Psoas muscle (tissue), 8 donors: ENCODE data around the gene EDEM3. TPM values are rescaled to one million over a fixed set of nuclear protein-coding genes. Genes with fewer than 3 reads are reported as not detected.
A peak's percentile ranks its signal among the peaks of the same experiment; 100 is the strongest.
"Not testable (repeated sequence)": the region's sequence is repeated elsewhere in the genome, so short reads cannot be mapped to it uniquely, and the experiment has no call there.

ENCODE experiments used
- ATAC-seq, 4 donors: fragments of 200-7000 bp; cut with Tn5 transposase; one replicate each; pipeline ENCODE4 v1.9.1; 2020; ENCODE audit warnings: moderate library complexity in 3 of 4, mild to moderate bottlenecking in 2 of 4
- DNase-seq, 2 donors: peaks; one replicate each; pipeline ENCODE4 v3.0.0-alpha.2; 2020
- H3K27ac ChIP-seq: fragments of 200-600 bp; one replicate; pipeline ENCODE4 v1.8.0; 2022
- H3K27me3 ChIP-seq, 3 donors: fragments of 200-600 bp in 1 of 3; one replicate each; pipeline versions ENCODE4 v1.6.1 to v1.8.0; 2013 to 2022; ENCODE audit warnings: low read length in 2 of 3, mild to moderate bottlenecking in 2 of 3, moderate library complexity in 1 of 3; ENCODE audit not compliant: insufficient read depth in 3 of 3
- H3K36me3 ChIP-seq, 2 donors: fragments of 200-600 bp in 1 of 2; one replicate each; pipeline versions ENCODE4 v1.6.1 to v1.8.0; 2013 to 2022; ENCODE audit warnings: low read depth in 1 of 2, mild to moderate bottlenecking in 1 of 2, moderate library complexity in 1 of 2; ENCODE audit not compliant: insufficient read depth in 1 of 2
- H3K4me1 ChIP-seq: fragments of 200-600 bp; one replicate; pipeline ENCODE4 v1.8.0; 2022
- H3K4me3 ChIP-seq: fragments of 200-600 bp; one replicate; pipeline ENCODE4 v1.8.0; 2022; ENCODE audit warnings: mild to moderate bottlenecking
- H3K9me3 ChIP-seq: fragments of 200-600 bp; one replicate; pipeline ENCODE4 v1.8.0; 2022
- WGBS, 3 donors: extraction: QIAGEN DNeasy Blood & Tissue Kit; methylation state at CpG; one replicate each; pipeline versions ENCODE4 v1.1.6 to v1.1.7; 2013; 5-methylcytosine and 5-hydroxymethylcytosine counted together
- intact Hi-C, 2 donors: fragments of 100-400 bp; cut with DNase I; formaldehyde crosslinking; loops; one replicate each; pipeline versions ENCODE4 v1.11.0 to v1.14.2; 2022
- polyA plus RNA-seq, 3 donors: library from polyadenylated mRNA; stranded (reverse); fragments of 200-250 nt; gene quantifications; one replicate each; pipeline ENCODE4 v1.2.3, GENCODE V29; 2013
- total RNA-seq, 4 donors: library from RNA; stranded (reverse); fragmentation: NEBNext Ultra II Directional in 2 of 4; extraction: Animal tissue kit (Norgen Biotek cat#: 25700) in 2 of 4; gene quantifications; one replicate each; pipeline versions ENCODE4 v1.2.1 to v1.2.4, GENCODE V29; 2021 to 2023
- TF ChIP-seq, protein P1 (sequence below): fragments of 200-600 bp; IDR thresholded peaks from one replicate; pipeline ENCODE4 v1.8.0; 2022; ENCODE audit warnings: antibody characterized with exemption
- donor health status: healthy with polysubstance abuse.
- donor health status: DM: no; HTN: no; CAD: no; lungs with moderate emphysema.
- donor health status: Bipolar disorder and iron deficiency.
- donor health status: healthy.
- donor health status: DM: yes; HTN: yes; CAD: no.
- donor health status: DM: no; HTN: no; CAD: no.
- donor health status: DM: no; HTN: no; CAD: no.
- donor health status: DM: yes; HTN: yes; CAD: no.

EDEM3 gene
- total and polyA plus RNA-seq, 7 donors, result 13.0 to 36.4 (median 24.6) TPM

DNA sequence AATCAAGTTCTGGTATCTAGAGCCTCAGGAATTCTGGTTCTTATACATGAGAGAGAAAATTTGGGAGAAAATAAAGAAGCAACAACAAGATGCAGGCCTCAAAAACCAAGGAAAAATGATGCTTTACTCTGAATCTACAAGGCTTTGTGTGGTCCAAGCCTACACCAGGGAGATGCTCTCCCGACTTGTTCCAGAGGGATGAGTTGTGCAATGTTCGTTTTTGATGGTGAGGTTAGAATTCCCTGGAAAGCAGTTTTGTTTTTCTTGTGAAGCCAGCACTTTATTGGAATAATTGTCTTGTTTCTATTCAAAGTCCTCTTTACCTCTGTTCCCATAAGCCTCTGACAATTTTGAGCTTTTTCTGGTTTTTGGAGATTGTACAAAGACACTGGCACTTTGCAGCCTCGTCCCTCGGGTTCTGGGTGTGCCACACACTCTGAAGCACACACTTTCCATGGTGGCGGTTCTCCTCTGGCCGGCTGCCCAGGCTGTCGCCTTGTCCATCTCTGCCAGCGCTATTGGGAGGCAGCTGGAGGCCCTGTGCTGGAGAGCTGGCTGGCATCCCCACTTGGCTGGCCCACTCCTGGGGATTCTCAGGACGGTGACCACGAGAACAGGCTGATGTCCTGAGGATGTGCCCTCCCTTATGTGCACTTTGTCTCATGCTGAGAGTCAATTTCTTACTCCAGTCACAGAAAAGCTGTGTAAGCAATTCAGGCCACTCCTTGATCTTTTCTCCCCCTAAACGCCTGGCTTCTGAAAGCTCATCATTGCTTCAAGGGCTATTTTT, 70.2 kb downstream of the EDEM3 start:
- H3K36me3 ChIP-seq, result peaks cover 0 to 1% of the 10 kb centered on the region in 2 donors
- no peaks in the 10 kb centered on the region for H3K27me3 ChIP-seq
- no peak overlapping the region for H3K27ac ChIP-seq
- 17 to 27% (median 24%) methylated on average over 11 of the region's 11 CpGs for WGBS, 3 donors
- DNase-seq, result peak; percentile 34 to 65
- intact Hi-C loops, result no loop called here
- no peak overlapping the region for H3K4me3 ChIP-seq
- no peaks in the 10 kb centered on the region for H3K4me1 ChIP-seq
- TF ChIP-seq, protein P1, sequence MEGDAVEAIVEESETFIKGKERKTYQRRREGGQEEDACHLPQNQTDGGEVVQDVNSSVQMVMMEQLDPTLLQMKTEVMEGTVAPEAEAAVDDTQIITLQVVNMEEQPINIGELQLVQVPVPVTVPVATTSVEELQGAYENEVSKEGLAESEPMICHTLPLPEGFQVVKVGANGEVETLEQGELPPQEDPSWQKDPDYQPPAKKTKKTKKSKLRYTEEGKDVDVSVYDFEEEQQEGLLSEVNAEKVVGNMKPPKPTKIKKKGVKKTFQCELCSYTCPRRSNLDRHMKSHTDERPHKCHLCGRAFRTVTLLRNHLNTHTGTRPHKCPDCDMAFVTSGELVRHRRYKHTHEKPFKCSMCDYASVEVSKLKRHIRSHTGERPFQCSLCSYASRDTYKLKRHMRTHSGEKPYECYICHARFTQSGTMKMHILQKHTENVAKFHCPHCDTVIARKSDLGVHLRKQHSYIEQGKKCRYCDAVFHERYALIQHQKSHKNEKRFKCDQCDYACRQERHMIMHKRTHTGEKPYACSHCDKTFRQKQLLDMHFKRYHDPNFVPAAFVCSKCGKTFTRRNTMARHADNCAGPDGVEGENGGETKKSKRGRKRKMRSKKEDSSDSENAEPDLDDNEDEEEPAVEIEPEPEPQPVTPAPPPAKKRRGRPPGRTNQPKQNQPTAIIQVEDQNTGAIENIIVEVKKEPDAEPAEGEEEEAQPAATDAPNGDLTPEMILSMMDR, result no peak
- H3K9me3 ChIP-seq, result peaks cover 11% of the 10 kb centered on the region
- peak in 2 of 4 donors; percentile 35 to 53 for ATAC-seq

DNA sequence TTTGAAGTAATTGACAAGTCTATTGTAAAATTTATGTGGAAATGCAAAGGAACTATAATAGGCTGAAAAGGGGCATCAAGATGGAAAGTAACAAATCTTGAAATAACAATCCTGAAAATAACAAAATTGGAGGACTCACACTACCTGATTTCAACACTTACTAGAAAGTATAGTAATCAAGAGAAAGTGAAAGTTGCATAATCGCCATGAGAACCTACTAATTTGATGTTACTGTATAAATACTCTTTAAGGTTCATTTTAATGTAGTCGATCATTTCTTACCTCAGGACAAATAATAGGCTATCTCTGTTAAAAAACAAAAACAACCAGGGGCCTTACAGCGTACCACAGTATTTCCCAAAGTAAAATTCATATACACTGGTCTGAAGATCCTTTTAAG, 71.7 kb downstream of the EDEM3 start:
- TF ChIP-seq, protein P1, result no peak
- H3K9me3 ChIP-seq, result peaks cover 11% of the 10 kb centered on the region
- no peaks in the 10 kb centered on the region for H3K36me3 ChIP-seq
- ATAC-seq (no peak), DNase-seq (no peak)
- H3K27ac ChIP-seq, result no peak overlapping the region
- 93 to 96% (median 94%) methylated on average over 3 of the region's 3 CpGs for WGBS, 3 donors
- H3K4me3 ChIP-seq, result no peak overlapping the region
- intact Hi-C loops, result no loop called here
- H3K4me1 ChIP-seq, result no peaks in the 10 kb centered on the region
- no peaks in the 10 kb centered on the region for H3K27me3 ChIP-seq

DNA sequence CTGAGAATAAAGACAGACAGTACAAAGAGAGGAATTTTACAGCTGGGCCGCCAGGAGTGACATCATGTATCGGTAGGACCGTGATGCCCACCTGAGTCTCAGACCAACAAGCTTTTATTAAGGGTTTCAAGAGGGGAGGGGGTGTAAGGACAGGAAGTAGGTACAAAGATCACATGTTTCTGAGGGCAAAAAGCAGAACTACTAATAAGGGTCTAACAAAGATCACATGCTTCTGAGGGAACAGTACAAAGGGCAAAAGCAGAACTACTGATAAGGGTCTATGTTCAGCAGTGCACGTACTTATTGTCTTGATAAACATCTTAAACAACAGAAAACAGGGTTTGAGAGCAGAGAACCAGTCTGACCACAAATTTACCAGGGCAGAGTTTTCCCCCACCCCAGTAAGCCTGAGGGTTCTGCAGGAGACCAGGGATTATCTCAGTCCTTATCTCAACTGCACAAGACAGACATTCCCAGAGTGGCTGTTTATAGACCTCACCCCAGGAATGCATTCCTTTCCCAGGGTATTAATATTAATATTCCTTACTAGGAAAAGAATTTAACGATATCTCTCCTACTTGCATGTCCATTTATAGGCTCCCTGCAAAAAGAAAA, 73.9 kb downstream of the EDEM3 start:
- ATAC-seq, H3K27me3 ChIP-seq, H3K4me1 ChIP-seq, H3K36me3 ChIP-seq, H3K4me3 ChIP-seq, H3K27ac ChIP-seq, intact Hi-C loops, DNase-seq: not testable (repeated sequence)
- WGBS, 3 donors, result 92 to 95% (median 94%) methylated on average over 5 of the region's 5 CpGs
- peaks cover 11% of the 10 kb centered on the region for H3K9me3 ChIP-seq

DNA sequence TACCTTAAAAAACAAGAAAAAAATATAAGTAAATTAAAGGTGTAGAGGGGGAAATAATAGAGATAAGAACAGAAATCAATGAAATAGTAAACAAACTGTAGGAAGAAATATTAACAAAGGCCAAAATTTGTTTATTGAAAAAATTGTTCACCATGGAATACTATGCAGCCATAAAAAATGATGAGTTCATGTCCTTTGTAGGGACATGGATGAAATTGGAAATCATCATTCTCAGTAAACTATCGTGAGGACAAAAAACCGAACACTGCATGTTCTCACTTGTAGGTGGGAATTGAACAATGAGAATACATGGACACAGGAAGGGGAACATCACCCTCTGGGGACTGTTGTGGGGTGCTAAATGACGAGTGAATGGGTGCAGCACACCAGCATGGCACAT, 75.2 kb downstream of the EDEM3 start:
- H3K9me3 ChIP-seq, result peaks cover 11% of the 10 kb centered on the region
- H3K4me3 ChIP-seq, ATAC-seq, H3K4me1 ChIP-seq, H3K27ac ChIP-seq, intact Hi-C loops, H3K36me3 ChIP-seq, DNase-seq, H3K27me3 ChIP-seq: not testable (repeated sequence)
- WGBS, 3 donors, result 81 to 85% (median 84%) methylated on average over 3 of the region's 3 CpGs

DNA sequence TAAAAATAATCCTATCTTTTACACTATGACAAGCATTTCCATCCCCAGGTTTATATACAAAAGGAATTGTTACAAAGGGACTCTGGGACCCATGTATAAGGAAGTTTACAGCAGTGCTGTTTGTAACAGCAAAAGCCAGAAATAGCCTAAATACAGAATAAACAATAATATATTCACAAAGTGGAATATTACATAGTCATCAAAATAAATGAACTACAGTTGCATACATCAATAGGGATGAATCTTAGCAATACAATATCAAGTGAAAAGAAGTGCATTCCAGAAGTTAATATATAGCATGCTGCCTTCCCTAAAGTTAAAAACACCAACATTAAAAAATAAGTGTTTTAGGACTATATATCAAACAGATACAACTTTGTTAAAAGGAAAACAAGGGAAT, 77.3 kb downstream of the EDEM3 start:
- peaks cover 11% of the 10 kb centered on the region for H3K9me3 ChIP-seq
- no peak for ATAC-seq
- no peak overlapping the region for H3K4me3 ChIP-seq
- DNase-seq, result no peak
- no peaks in the 10 kb centered on the region for H3K36me3 ChIP-seq
- H3K4me1 ChIP-seq, result no peaks in the 10 kb centered on the region
- TF ChIP-seq, protein P1, result no peak
- intact Hi-C loops, result no loop called here
- H3K27me3 ChIP-seq, result no peaks in the 10 kb centered on the region
- no peak overlapping the region for H3K27ac ChIP-seq
